ENCODE data around the gene ADGRG3. TPM values are rescaled to one million over a fixed set of nuclear protein-coding genes. Genes with fewer than 3 reads are reported as not detected.

Gene ADGRG3
- total and polyA plus RNA-seq, 2 experiments from 2014 or later = not detected

GRCh38 chr16:57666353-57667047, 1.6 kb upstream of the ADGRG3 start (continued):
- no peak for TF ChIP-seq ZNF462 (CRISPR knock-in tag; IDR thresholded peaks at IDR 0.05)
- TF ChIP-seq CTCF (conservative IDR thresholded peaks at IDR 0.05; ENCODE audit: low read depth in 2 of 2) = no peak

GRCh38 chr16:57667048-57667525, 1.0 kb upstream of the ADGRG3 start:
- Histone ChIP-seq H3K27me3 (ENCODE audit: insufficient read depth) (no peaks in the 10 kb centered on the region), H4K20me1 (replicated peaks; ENCODE audit: insufficient read depth) (no peaks in the 10 kb centered on the region), H3F3A (replicated peaks; ENCODE audit: low read depth) (no peaks in the 10 kb centered on the region), H3K4me3 (no peak overlapping the region), H3K79me2 (replicated peaks; ENCODE audit: insufficient read depth) (no peaks in the 10 kb centered on the region), H3K9me2 (ENCODE audit: insufficient read depth) (no peaks in the 10 kb centered on the region), H3K4me1 (ENCODE audit: insufficient read depth) (no peaks in the 10 kb centered on the region), H2AFZ (no peak overlapping the region), H3K36me3 (ENCODE audit: insufficient read depth) (no peaks in the 10 kb centered on the region), H3K4me2 (no peak overlapping the region), H3K27ac (ENCODE audit: low read depth) (no peak overlapping the region)
- H3K4me1 Mint-ChIP-seq = peaks cover 4% of the 10 kb centered on the region; the same call in 2 of the 3 replicates
- no peak overlapping the region for H3K4me3 Mint-ChIP-seq
- no peaks in the 10 kb centered on the region; the same call in 1 of the 3 replicates for H3K9me3 Mint-ChIP-seq
- ATAC-seq (no peak), DNase-seq (ENCODE audit: low spot score) (no peak)
- H3K27me3 Mint-ChIP-seq (ENCODE audit: insufficient read depth, low read depth, poor library complexity) = peaks cover 5% of the 10 kb centered on the region
- H3K27ac Mint-ChIP-seq = no peak overlapping the region
- H3K36me3 Mint-ChIP-seq (ENCODE audit: low read depth) = no peaks in the 10 kb centered on the region
- no peak for TF ChIP-seq REST (IDR thresholded peaks at IDR 0.05; ENCODE audit: unreplicated experiment)
- TF ChIP-seq ZNF114 (CRISPR knock-in tag; IDR thresholded peaks at IDR 0.05) = no peak
- no peak for TF ChIP-seq ETS1 (IDR thresholded peaks at IDR 0.05)
- TF ChIP-seq STAT1 (IDR thresholded peaks at IDR 0.05; ENCODE audit: unreplicated experiment) = no peak
- no peak for TF ChIP-seq EZH2 (IDR thresholded peaks at IDR 0.05; ENCODE audit: low read depth, unreplicated experiment)
- no peak for TF ChIP-seq CREB1 (CRISPR knock-in tag; IDR thresholded peaks at IDR 0.05; ENCODE audit: low read depth)
- no peak for TF ChIP-seq JUNB (IDR thresholded peaks at IDR 0.05; ENCODE audit: unreplicated experiment)
- no peak for TF ChIP-seq ZNF331 (CRISPR knock-in tag; IDR thresholded peaks at IDR 0.05; ENCODE audit: low read depth)
- TF ChIP-seq POLR2AphosphoS5 (IDR thresholded peaks at IDR 0.05; ENCODE audit: low read depth) = no peak
- TF ChIP-seq NANOG (IDR thresholded peaks at IDR 0.05; ENCODE audit: borderline replicate concordance) = no peak
- no peak for TF ChIP-seq EZH2phosphoT487 (IDR thresholded peaks at IDR 0.05; ENCODE audit: unreplicated experiment)

All from GM23338 (cell line).